ENCODE measurements around the gene ACACB. TPM values are rescaled to one million over a fixed set of nuclear protein-coding genes. Genes with fewer than 3 reads are reported as not detected.
A peak's percentile ranks its signal among the peaks of the same experiment; 100 is the strongest.

The ACACB gene
- polyA plus RNA-seq, 2 of the 4 experiments (the other 2 are of a cell fraction): 6.8 to 7.6 TPM

GRCh38 chr12:109308534-109309380 lies 192.4 kb downstream of the ACACB start, which contains the start of gene FOXN4 (continued):
- no peak for TF ChIP-seq RARB (CRISPR knock-in tag; IDR thresholded peaks at IDR 0.05)
- TF ChIP-seq, protein P1, sequence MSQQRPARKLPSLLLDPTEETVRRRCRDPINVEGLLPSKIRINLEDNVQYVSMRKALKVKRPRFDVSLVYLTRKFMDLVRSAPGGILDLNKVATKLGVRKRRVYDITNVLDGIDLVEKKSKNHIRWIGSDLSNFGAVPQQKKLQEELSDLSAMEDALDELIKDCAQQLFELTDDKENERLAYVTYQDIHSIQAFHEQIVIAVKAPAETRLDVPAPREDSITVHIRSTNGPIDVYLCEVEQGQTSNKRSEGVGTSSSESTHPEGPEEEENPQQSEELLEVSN (IDR thresholded peaks at IDR 0.05; ENCODE audit: borderline replicate concordance, low read depth): peak; percentile 88
- TF ChIP-seq RNF2 (IDR thresholded peaks at IDR 0.05; ENCODE audit: borderline replicate concordance, low read depth): 0 out of 2 replicates have a peak, but pooled peaks have one; percentile 85
- no peak for TF ChIP-seq RCOR1 (IDR thresholded peaks at IDR 0.05; ENCODE audit: low read depth, low read length)
- TF ChIP-seq HDAC2 (IDR thresholded peaks at IDR 0.05): no peak
- no peak for TF ChIP-seq TP53 (CRISPR knock-in tag; IDR thresholded peaks at IDR 0.05)
- TF ChIP-seq CEBPB (IDR thresholded peaks at IDR 0.05): no peak

- no peaks in the 10 kb centered on the region for H3K9me3 ChIP-seq
- TF ChIP-seq, protein P2, sequence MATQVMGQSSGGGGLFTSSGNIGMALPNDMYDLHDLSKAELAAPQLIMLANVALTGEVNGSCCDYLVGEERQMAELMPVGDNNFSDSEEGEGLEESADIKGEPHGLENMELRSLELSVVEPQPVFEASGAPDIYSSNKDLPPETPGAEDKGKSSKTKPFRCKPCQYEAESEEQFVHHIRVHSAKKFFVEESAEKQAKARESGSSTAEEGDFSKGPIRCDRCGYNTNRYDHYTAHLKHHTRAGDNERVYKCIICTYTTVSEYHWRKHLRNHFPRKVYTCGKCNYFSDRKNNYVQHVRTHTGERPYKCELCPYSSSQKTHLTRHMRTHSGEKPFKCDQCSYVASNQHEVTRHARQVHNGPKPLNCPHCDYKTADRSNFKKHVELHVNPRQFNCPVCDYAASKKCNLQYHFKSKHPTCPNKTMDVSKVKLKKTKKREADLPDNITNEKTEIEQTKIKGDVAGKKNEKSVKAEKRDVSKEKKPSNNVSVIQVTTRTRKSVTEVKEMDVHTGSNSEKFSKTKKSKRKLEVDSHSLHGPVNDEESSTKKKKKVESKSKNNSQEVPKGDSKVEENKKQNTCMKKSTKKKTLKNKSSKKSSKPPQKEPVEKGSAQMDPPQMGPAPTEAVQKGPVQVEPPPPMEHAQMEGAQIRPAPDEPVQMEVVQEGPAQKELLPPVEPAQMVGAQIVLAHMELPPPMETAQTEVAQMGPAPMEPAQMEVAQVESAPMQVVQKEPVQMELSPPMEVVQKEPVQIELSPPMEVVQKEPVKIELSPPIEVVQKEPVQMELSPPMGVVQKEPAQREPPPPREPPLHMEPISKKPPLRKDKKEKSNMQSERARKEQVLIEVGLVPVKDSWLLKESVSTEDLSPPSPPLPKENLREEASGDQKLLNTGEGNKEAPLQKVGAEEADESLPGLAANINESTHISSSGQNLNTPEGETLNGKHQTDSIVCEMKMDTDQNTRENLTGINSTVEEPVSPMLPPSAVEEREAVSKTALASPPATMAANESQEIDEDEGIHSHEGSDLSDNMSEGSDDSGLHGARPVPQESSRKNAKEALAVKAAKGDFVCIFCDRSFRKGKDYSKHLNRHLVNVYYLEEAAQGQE (IDR thresholded peaks at IDR 0.05): no peak
- TF ChIP-seq MAFK (IDR thresholded peaks at IDR 0.05; ENCODE audit: partially characterized antibody) (no peak), JUN (IDR thresholded peaks at IDR 0.05) (0 out of 5 replicates have a peak, but pooled peaks of 1 of the 2 experiments have one; percentile 6), HOXB13 (CRISPR knock-in tag; IDR thresholded peaks at IDR 0.05; ENCODE audit: low read depth) (no peak)
- CTCF ChIA-PET: interaction anchor here (0.6 kb wide), 1 partner anchor 9 kb away, joined by 3 read pairs; no protein-coding TSS in a partner anchor
- H3K4me2 ChIP-seq: peak overlapping the region; percentile 99
- FAIRE-seq (no peak), DNase-seq (ENCODE audit: low read depth in 1 of 2, low spot score in 1 of 2) (no peak), ATAC-seq (peak; percentile 43 to 60)
- H3K4me1 ChIP-seq: peaks cover 14% of the 10 kb centered on the region; the same call in 2 of the 3 replicates
- POLR2A ChIA-PET: no interaction called here
- peak overlapping the region; percentile 59 for H3K4me3 ChIP-seq
- peak overlapping the region; percentile 64 to 79 for H3K27ac ChIP-seq
- WGBS (ENCODE audit: missing lambda C conversion rate): under 1% methylated on average over 23 of the region's 99 CpGs
Observed at GRCh38 chr12:109309381-109310246, 193.2 kb downstream of the ACACB start.

DNA sequence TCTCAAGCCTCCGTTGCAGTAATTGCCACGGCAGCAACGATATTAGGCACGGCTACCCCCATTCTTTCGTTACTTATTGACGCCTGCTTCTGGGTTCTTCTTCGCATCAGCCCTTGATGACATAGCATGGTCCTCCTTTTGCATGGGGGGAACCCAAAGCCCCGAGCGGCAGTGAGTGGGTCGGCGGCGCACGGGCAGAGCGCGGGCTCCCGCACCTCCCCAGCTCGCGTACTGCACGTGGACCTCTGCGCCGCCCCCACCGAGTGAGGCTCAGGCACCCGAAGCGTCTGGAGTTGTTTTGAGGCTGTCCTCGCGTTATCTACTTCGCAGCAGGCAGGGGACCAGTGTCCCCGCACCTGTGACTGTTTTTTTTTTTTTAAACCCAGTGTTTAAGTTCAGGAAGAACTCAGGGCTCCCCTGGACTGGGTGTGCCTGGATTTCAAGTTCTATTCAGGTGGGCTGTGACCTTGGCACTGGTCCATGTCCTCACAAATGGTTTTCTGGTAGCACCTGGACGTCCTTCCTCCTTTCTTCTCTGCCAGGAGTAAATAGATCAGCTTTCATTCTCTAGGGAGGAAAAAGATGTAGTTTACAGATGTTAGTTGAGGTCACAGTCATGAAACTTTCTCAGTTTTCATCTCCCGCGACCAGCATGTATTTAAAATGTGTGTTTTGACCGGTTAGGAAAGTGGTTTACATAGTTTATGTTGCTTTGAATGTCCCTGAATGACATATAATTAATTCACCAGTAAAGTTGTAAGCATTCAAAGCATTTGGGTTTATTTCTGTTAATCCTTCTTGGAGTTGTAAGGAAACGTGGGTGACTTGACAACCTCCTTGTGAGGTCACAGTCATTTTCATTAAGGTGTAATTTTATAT lies 194.1 kb downstream of the ACACB start:
- Histone ChIP-seq H3K4me1 (peaks cover 14% of the 10 kb centered on the region; the same call in 2 of the 3 replicates), H3K27ac (peak overlapping the region; percentile 64 to 79; a peak in 5 of 6 replicates), H3K4me2 (peak overlapping the region; percentile 99), H3K9me3 (no peaks in the 10 kb centered on the region), H3K4me3 (peak overlapping the region; percentile 59)
- FAIRE-seq (no peak), ATAC-seq (peak; percentile 5 to 9; a peak in 3 of 6 replicates), DNase-seq (ENCODE audit: low read depth in 1 of 2, low spot score in 1 of 2) (no peak)
- POLR2A ChIA-PET: no interaction called here
- CTCF ChIA-PET: interaction anchor here (2.3 kb wide), 1 partner anchor 8 kb away, joined by 6 read pairs; no protein-coding TSS in a partner anchor
- WGBS (ENCODE audit: missing lambda C conversion rate): 47% methylated on average over 32 of the region's 33 CpGs
- TF ChIP-seq HOXB5 (CRISPR knock-in tag; IDR thresholded peaks at IDR 0.05) (no peak), HMGXB4 (CRISPR knock-in tag; IDR thresholded peaks at IDR 0.05; ENCODE audit: borderline replicate concordance) (no peak), ATOH8 (CRISPR knock-in tag; IDR thresholded peaks at IDR 0.05; ENCODE audit: low read depth) (no peak), JUNB (IDR thresholded peaks at IDR 0.05) (no peak), HDAC2 (IDR thresholded peaks at IDR 0.05) (no peak), FOSL2 (IDR thresholded peaks at IDR 0.05) (no peak), FOSL2 (CRISPR knock-in tag; IDR thresholded peaks at IDR 0.05) (no peak), RAD21 (conservative IDR thresholded peaks at IDR 0.05 in 1 of 2, IDR thresholded peaks at IDR 0.05 in 1 of 2) (no peak), ZNF302 (CRISPR knock-in tag; IDR thresholded peaks at IDR 0.05) (no peak), EHF (CRISPR knock-in tag; IDR thresholded peaks at IDR 0.05) (no peak), SREBF2 (IDR thresholded peaks at IDR 0.05) (no peak)
- TF ChIP-seq, protein P1 (IDR thresholded peaks at IDR 0.05; ENCODE audit: borderline replicate concordance, low read depth): no peak
